Keratinocyte (primary cell): ENCODE measurements around the gene DES. TPM values are rescaled to one million over a fixed set of nuclear protein-coding genes. Genes with fewer than 3 reads are reported as not detected.

Source experiments
- DNase-seq: peaks from one replicate; pipeline ENCODE4 v3.0.0-alpha.2; 2011; ENCODE audit warnings: low read depth, missing footprints, low spot score
- FAIRE-seq: peaks from 2 replicates; lab custom pipeline; 2011; peaks lifted over from hg19 to GRCh38; lab: Jason Lieb, UNC
- H2AFZ ChIP-seq: 2 replicates; pipeline ENCODE4 v1.6.0; 2012; ENCODE audit warnings: low read length, control low read depth, inconsistent platforms; ENCODE audit not compliant: control insufficient read depth
- H3K27ac ChIP-seq: 2 replicates; pipeline ENCODE4 v1.5.1; 2011; ENCODE audit warnings: low read length; ENCODE audit not compliant: control insufficient read depth, insufficient read depth
- H3K27me3 ChIP-seq: 3 replicates; pipeline ENCODE4 v1.6.0; 2011; ENCODE audit warnings: low read length; ENCODE audit not compliant: control insufficient read depth, insufficient read depth; ENCODE audit errors: extremely low read depth
- H3K36me3 ChIP-seq, 2 experiments: 2 replicates in 1 of 2; 3 replicates in 1 of 2; pipeline ENCODE4 v1.5.1; 2011; ENCODE audit warnings: low read length in 2 of 2, mild to moderate bottlenecking in 1 of 2; ENCODE audit not compliant: control insufficient read depth in 2 of 2, insufficient read depth in 2 of 2; ENCODE audit errors: extremely low read depth in 1 of 2
- H3K4me1 ChIP-seq: 3 replicates; pipeline ENCODE4 v1.5.1; 2011; ENCODE audit warnings: low read length; ENCODE audit not compliant: control insufficient read depth, insufficient read depth; ENCODE audit errors: extremely low read depth
- H3K4me2 ChIP-seq: 3 replicates; pipeline ENCODE4 v1.6.0; 2011; ENCODE audit warnings: low read depth, low read length; ENCODE audit not compliant: control insufficient read depth, insufficient read depth; ENCODE audit errors: extremely low read depth
- H3K4me3 ChIP-seq, 3 experiments: fragments of 200-600 bp in 1 of 3; sonication (generic) in 1 of 3; 2 replicates in 2 of 3; 3 replicates in 1 of 3; pipeline ENCODE4 v1.5.1; 2011 to 2016; ENCODE audit warnings: low read length in 3 of 3, mild to moderate bottlenecking in 3 of 3, control low read depth in 2 of 3, inconsistent platforms in 1 of 3, low read depth in 1 of 3, mixed read lengths in 1 of 3, mixed run types in 1 of 3, moderate library complexity in 1 of 3; ENCODE audit not compliant: control insufficient read depth in 2 of 3, insufficient read depth in 2 of 3; ENCODE audit errors: extremely low read depth in 1 of 3
- H3K79me2 ChIP-seq: 2 replicates; pipeline ENCODE4 v1.6.0; 2012; ENCODE audit warnings: low read length; ENCODE audit not compliant: control insufficient read depth, insufficient read depth
- H3K9ac ChIP-seq: 3 replicates; pipeline ENCODE4 v1.6.0; 2011; ENCODE audit warnings: low read length; ENCODE audit not compliant: control insufficient read depth, insufficient read depth; ENCODE audit errors: extremely low read depth
- H3K9me1 ChIP-seq: 3 replicates; pipeline ENCODE4 v1.6.0; 2011; ENCODE audit warnings: low read length; ENCODE audit not compliant: control insufficient read depth, insufficient read depth; ENCODE audit errors: extremely low read depth
- H3K9me3 ChIP-seq: 2 replicates; pipeline ENCODE4 v1.5.1; 2012; ENCODE audit warnings: low read depth, low read length; ENCODE audit not compliant: control insufficient read depth
- H4K20me1 ChIP-seq: 3 replicates; pipeline ENCODE4 v1.6.0; 2011; ENCODE audit warnings: low read length; ENCODE audit not compliant: control insufficient read depth, insufficient read depth; ENCODE audit errors: extremely low read depth
- EZH2 ChIP-seq: IDR thresholded peaks from one replicate; pipeline ENCODE4 v1.6.1; 2012; ENCODE audit warnings: inconsistent platforms, mild to moderate bottlenecking, low read length, moderate library complexity
- dilution Hi-C: fragments of 300-500 bp; cut with MboI; formaldehyde crosslinking; loops from one replicate; pipeline ENCODE4 v1.7.0; 2020; ENCODE audit warnings: low sequenced_read_pairs; ENCODE audit not compliant: extremely low pct_ligation_motif_present
- polyA plus RNA-seq, 5 experiments: library from polyadenylated mRNA; depleted of rRNA in 3 of 5; stranded (reverse) in 3 of 5; stranded (forward) in 1 of 5; unstranded in 1 of 5; fragments of >200 nt; gene quantifications; 1 replicate in 1 of 5; 2 replicates in 3 of 5; 3 replicates in 1 of 5; pipeline versions ENCODE4 v1.2.1 to v1.2.3, GENCODE V29; 2011 to 2012; ENCODE audit warnings: missing spikeins in 2 of 5, low read depth in 1 of 5, low replicate concordance in 1 of 5
- TF ChIP-seq, protein P1 (sequence below), 3 experiments: IDR thresholded peaks in 1 of 3; conservative IDR thresholded peaks in 1 of 3; optimal IDR thresholded peaks in 1 of 3; 2 replicates in 2 of 3; 3 replicates in 1 of 3; pipeline versions ENCODE3 to v1.5.1; 2011; ENCODE audit warnings: low read length in 3 of 3, mild to moderate bottlenecking in 3 of 3, moderate library complexity in 2 of 3, control low read depth in 1 of 3, inconsistent platforms in 1 of 3; ENCODE audit not compliant: insufficient read depth in 2 of 3; ENCODE audit errors: extremely low read depth in 1 of 3

DES gene
- polyA plus RNA-seq, 1 donor (not counting 4 experiments of a cell fraction or from before 2014, with no cell fraction given), result not detected

DNA sequence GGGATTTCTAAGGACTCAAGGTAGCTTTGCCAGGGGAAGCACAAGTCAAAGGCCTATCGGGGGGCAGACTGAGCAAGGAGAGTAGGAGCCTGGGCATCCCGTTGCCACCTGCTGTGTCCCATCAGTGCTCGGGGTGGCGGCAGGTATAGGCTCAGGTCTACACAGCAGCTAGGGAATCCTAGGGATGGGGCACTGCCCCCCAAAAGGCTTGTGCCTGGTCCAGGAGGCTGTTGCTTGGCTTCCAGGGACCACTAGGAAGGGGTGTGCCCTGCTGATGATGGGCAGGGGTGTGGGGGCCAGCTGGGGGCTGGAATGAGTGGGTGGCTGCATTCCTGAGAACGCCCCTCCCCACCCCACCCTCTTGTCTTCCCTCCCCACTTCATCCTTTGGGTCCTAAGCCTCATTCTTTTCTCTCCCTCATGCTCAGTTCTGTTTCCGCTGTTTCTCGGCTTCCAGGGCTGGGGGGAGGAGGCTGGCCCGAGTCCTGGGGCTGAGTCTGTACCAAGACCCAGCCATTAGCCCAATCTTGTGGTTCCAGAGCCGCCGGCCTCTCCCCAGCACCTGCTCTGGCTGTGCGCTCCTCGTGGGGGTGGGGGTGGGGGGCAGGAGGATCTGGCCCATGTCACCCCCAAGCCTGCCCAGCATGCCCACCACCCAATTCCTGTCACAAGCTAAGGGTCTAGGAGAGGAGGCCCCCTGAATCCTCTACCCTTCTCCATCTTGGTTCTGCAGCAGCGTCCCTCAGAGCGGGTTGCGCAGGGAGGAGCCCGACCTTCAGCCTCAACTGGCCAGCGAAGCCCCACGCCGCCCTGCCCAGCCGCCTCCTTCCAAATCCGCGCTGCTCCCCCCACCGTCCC, 29.3 kb downstream of the DES start:
- H3K4me2 ChIP-seq, result no peak overlapping the region
- no peak overlapping the region for H2AFZ ChIP-seq
- peaks cover 8 to 15% of the 10 kb centered on the region in 2 experiments for H3K36me3 ChIP-seq
- DNase-seq (no peak), FAIRE-seq (no peak)
- dilution Hi-C loops, result no loop called here
- H4K20me1 ChIP-seq, result no peaks in the 10 kb centered on the region
- no peaks in the 10 kb centered on the region for H3K9me1 ChIP-seq
- no peak for TF ChIP-seq EZH2
- TF ChIP-seq, protein P1, sequence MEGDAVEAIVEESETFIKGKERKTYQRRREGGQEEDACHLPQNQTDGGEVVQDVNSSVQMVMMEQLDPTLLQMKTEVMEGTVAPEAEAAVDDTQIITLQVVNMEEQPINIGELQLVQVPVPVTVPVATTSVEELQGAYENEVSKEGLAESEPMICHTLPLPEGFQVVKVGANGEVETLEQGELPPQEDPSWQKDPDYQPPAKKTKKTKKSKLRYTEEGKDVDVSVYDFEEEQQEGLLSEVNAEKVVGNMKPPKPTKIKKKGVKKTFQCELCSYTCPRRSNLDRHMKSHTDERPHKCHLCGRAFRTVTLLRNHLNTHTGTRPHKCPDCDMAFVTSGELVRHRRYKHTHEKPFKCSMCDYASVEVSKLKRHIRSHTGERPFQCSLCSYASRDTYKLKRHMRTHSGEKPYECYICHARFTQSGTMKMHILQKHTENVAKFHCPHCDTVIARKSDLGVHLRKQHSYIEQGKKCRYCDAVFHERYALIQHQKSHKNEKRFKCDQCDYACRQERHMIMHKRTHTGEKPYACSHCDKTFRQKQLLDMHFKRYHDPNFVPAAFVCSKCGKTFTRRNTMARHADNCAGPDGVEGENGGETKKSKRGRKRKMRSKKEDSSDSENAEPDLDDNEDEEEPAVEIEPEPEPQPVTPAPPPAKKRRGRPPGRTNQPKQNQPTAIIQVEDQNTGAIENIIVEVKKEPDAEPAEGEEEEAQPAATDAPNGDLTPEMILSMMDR (optimal IDR thresholded peaks at IDR 0.05 in 1 of 3, IDR thresholded peaks at IDR 0.05 in 1 of 3, conservative IDR thresholded peaks at IDR 0.05 in 1 of 3; ENCODE audit: extremely low read depth in 1 of 3, insufficient read depth in 2 of 3, low read length in 3 of 3), result no peak
- no peak overlapping the region for H3K27ac ChIP-seq
- H3K4me3 ChIP-seq, result no peak overlapping the region
- no peaks in the 10 kb centered on the region for H3K9me3 ChIP-seq
- H3K27me3 ChIP-seq, result no peaks in the 10 kb centered on the region
- peaks cover 13% of the 10 kb centered on the region for H3K4me1 ChIP-seq
- no peak overlapping the region for H3K9ac ChIP-seq
- H3K79me2 ChIP-seq, result no peaks in the 10 kb centered on the region

DNA sequence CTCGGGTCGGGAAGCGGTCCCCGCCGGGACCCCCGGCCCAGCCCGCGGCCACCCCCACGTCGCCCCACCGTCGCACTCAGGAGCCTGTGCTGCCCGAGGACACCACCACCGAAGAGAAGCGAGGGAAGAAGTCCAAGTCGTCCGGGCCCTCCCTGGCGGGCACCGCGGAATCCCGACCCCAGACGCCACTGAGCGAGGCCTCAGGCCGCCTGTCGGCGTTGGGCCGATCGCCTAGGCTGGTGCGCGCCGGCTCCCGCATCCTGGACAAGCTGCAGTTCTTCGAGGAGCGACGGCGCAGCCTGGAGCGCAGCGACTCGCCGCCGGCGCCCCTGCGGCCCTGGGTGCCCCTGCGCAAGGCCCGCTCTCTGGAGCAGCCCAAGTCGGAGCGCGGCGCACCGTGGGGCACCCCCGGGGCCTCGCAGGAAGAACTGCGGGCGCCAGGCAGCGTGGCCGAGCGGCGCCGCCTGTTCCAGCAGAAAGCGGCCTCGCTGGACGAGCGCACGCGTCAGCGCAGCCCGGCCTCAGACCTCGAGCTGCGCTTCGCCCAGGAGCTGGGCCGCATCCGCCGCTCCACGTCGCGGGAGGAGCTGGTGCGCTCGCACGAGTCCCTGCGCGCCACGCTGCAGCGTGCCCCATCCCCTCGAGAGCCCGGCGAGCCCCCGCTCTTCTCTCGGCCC, 30.1 kb downstream of the DES start:
- Histone ChIP-seq H3K4me3 (no peak overlapping the region), H3K9ac (no peak overlapping the region), H4K20me1 (no peaks in the 10 kb centered on the region), H3K9me3 (no peaks in the 10 kb centered on the region), H3K79me2 (no peaks in the 10 kb centered on the region), H3K4me1 (peaks cover 15% of the 10 kb centered on the region), H2AFZ (no peak overlapping the region), H3K36me3 (peaks cover 8 to 12% of the 10 kb centered on the region in 2 experiments), H3K4me2 (no peak overlapping the region), H3K27me3 (no peaks in the 10 kb centered on the region), H3K9me1 (no peaks in the 10 kb centered on the region), H3K27ac (no peak overlapping the region)
- TF ChIP-seq EZH2, result no peak
- TF ChIP-seq, protein P1 (optimal IDR thresholded peaks at IDR 0.05 in 1 of 3, IDR thresholded peaks at IDR 0.05 in 1 of 3, conservative IDR thresholded peaks at IDR 0.05 in 1 of 3; ENCODE audit: extremely low read depth in 1 of 3, insufficient read depth in 2 of 3, low read length in 3 of 3), result no peak
- no peak for DNase-seq
- no peak for FAIRE-seq
- dilution Hi-C loops, result no loop called here
